Adipocyte (in vitro differentiated cells): ENCODE measurements around the gene JPT1.
"Not testable (repeated sequence)": the region's sequence is repeated elsewhere in the genome, so short reads cannot be mapped to it uniquely, and the experiment has no call there.

ENCODE experiments used
- DNase-seq: peaks from one replicate; pipeline ENCODE4 v3.0.0-alpha.2; 2015; ENCODE audit warnings: low read depth
- H3K27me3 ChIP-seq: replicated peaks from 2 replicates; pipeline ENCODE4 v1.7.0; 2013; ENCODE audit warnings: mild to moderate bottlenecking, low read length, moderate library complexity; ENCODE audit not compliant: control insufficient read depth, insufficient read depth
- H3K36me3 ChIP-seq: 2 replicates; pipeline ENCODE4 v1.7.0; 2013; ENCODE audit warnings: low read length, mild to moderate bottlenecking, moderate library complexity; ENCODE audit not compliant: control insufficient read depth, insufficient read depth, severe bottlenecking
- H3K4me1 ChIP-seq: 2 replicates; pipeline ENCODE4 v1.7.0; 2013; ENCODE audit warnings: mild to moderate bottlenecking, low read length, moderate library complexity; ENCODE audit not compliant: control insufficient read depth, insufficient read depth
- H3K4me3 ChIP-seq: 2 replicates; pipeline ENCODE4 v1.7.0; 2013; ENCODE audit warnings: mild to moderate bottlenecking, low read length, moderate library complexity
- H3K9ac ChIP-seq: 2 replicates; pipeline ENCODE4 v1.7.0; 2013; ENCODE audit warnings: mild to moderate bottlenecking, low read length, moderate library complexity
- H3K9me3 ChIP-seq: 2 replicates; pipeline ENCODE4 v1.7.0; 2013; ENCODE audit warnings: mild to moderate bottlenecking, low read length, moderate library complexity; ENCODE audit not compliant: control insufficient read depth

JPT1 gene

GRCh38 chr17:75133607-75134347 is 20.5 kb downstream of the JPT1 start:
- H3K27me3 ChIP-seq, H3K4me3 ChIP-seq, DNase-seq, H3K9ac ChIP-seq, H3K9me3 ChIP-seq: not testable (repeated sequence)
- H3K4me1 ChIP-seq = peaks cover 11% of the 10 kb centered on the region
- H3K36me3 ChIP-seq = peaks cover 21% of the 10 kb centered on the region

DNA sequence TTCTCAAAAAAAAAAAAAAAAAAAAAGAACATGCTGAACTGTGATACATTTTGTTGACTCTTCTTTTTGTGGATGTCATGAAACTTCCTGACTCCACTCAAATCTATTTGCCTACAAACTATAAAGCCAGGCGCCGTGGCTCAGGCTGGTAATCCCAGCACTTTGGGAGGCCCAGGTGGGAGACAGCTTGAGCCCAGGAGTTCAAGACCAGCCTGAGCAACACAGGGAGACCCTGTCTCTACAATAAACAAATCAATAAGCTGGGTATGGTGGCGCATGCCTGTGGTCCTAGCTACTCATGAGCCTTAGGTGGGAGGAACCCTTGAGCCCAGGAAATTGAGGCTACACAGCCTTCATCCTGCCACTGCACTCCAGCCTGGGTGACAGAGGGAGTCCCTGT is 21.3 kb downstream of the JPT1 start:
- Histone ChIP-seq H3K4me3 (no peak overlapping the region), H3K4me1 (peaks cover 11% of the 10 kb centered on the region), H3K27me3 (no peaks in the 10 kb centered on the region), H3K9me3 (no peaks in the 10 kb centered on the region), H3K9ac (no peak overlapping the region), H3K36me3 (peaks cover 21% of the 10 kb centered on the region)
- no peak for DNase-seq

- peak overlapping the region; percentile 93 for H3K9ac ChIP-seq
- DNase-seq, H3K9me3 ChIP-seq, H3K27me3 ChIP-seq: not testable (repeated sequence)
- peak overlapping the region; percentile 87 for H3K4me3 ChIP-seq
- H3K4me1 ChIP-seq = peaks cover 11% of the 10 kb centered on the region
- H3K36me3 ChIP-seq = peaks cover 21% of the 10 kb centered on the region
Observed at GRCh38 chr17:75132018-75133000, 22.0 kb downstream of the JPT1 start.

GRCh38 chr17:75131278-75132017 is 22.9 kb downstream of the JPT1 start, which contains the start of gene NT5C:
Gene NT5C, minus strand, starts transcription at chr17:75131742. Its CDS starts 35 bp downstream, at chr17:75131707.
- peak within 1 kb of the TSS; percentile 93 for H3K9ac ChIP-seq
- H3K9me3 ChIP-seq = no peaks in the 10 kb centered on the region
- peak within 1 kb of the TSS; percentile 87 for H3K4me3 ChIP-seq
- DNase-seq = peak; percentile 91
- no peaks in the 10 kb centered on the region for H3K27me3 ChIP-seq
- peaks cover 11% of the 10 kb centered on the region for H3K4me1 ChIP-seq
- peaks cover 21% of the 10 kb centered on the region for H3K36me3 ChIP-seq

- peaks cover 11% of the 10 kb centered on the region for H3K4me1 ChIP-seq
- DNase-seq = peak; percentile 72
- peak overlapping the region; percentile 87 for H3K4me3 ChIP-seq
- peak overlapping the region; percentile 93 for H3K9ac ChIP-seq
- H3K27me3 ChIP-seq = no peaks in the 10 kb centered on the region
- H3K36me3 ChIP-seq = peaks cover 21% of the 10 kb centered on the region
- no peaks in the 10 kb centered on the region for H3K9me3 ChIP-seq
Observed at GRCh38 chr17:75130632-75131277, 23.6 kb downstream of the JPT1 start.

- Histone ChIP-seq H3K27me3 (no peaks in the 10 kb centered on the region), H3K4me1 (peaks cover 11% of the 10 kb centered on the region), H3K4me3 (peak overlapping the region; percentile 87), H3K9ac (peak overlapping the region; percentile 93), H3K36me3 (peaks cover 16% of the 10 kb centered on the region), H3K9me3 (no peaks in the 10 kb centered on the region)
- DNase-seq = no peak
Observed at GRCh38 chr17:75130059-75130631, 24.2 kb downstream of the JPT1 start.

DNA sequence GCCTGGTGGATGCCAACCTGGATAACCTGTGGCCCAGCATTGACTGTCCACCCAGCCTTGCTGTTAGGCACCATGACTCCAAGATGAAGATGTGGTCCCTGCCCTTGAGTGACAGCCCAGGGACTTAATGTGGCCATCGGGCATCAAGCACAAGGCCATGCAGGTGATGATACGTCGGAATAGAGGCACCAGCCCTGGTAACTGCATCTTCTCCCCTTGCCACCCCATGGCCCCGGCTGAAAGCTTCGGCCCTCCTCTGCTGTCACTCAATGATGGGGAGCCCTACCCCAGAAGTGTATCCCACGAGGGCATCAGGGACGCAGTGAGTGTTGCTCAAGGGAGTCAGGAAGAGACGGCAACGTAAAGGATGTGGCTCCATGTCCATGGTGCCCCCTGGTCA is 24.7 kb downstream of the JPT1 start:
- H3K9me3 ChIP-seq = no peaks in the 10 kb centered on the region
- no peaks in the 10 kb centered on the region for H3K27me3 ChIP-seq
- H3K4me1 ChIP-seq = peaks cover 11% of the 10 kb centered on the region
- no peak overlapping the region for H3K9ac ChIP-seq
- peaks cover 13% of the 10 kb centered on the region for H3K36me3 ChIP-seq
- H3K4me3 ChIP-seq = no peak overlapping the region
- DNase-seq = no peak

- Histone ChIP-seq H3K36me3 (peaks cover 13% of the 10 kb centered on the region), H3K4me3 (no peak overlapping the region), H3K4me1 (peaks cover 11% of the 10 kb centered on the region), H3K9ac (no peak overlapping the region), H3K27me3 (no peaks in the 10 kb centered on the region), H3K9me3 (no peaks in the 10 kb centered on the region)
- DNase-seq = no peak
Observed at GRCh38 chr17:75128694-75129505, 25.4 kb downstream of the JPT1 start.

GRCh38 chr17:75127936-75128335 is 26.4 kb downstream of the JPT1 start:
- H3K9me3 ChIP-seq, DNase-seq, H3K27me3 ChIP-seq, H3K9ac ChIP-seq, H3K4me3 ChIP-seq: not testable (repeated sequence)
- H3K4me1 ChIP-seq = peaks cover 11% of the 10 kb centered on the region
- H3K36me3 ChIP-seq = peaks cover 13% of the 10 kb centered on the region

- Histone ChIP-seq H3K36me3 (peaks cover 13% of the 10 kb centered on the region), H3K4me1 (peaks cover 10% of the 10 kb centered on the region), H3K27me3 (no peaks in the 10 kb centered on the region), H3K9ac (no peak overlapping the region), H3K4me3 (no peak overlapping the region), H3K9me3 (no peaks in the 10 kb centered on the region)
- no peak for DNase-seq
Observed at GRCh38 chr17:75126954-75127353, 27.4 kb downstream of the JPT1 start.
